Measurements from ENCODE around the gene ZNF407. TPM values are rescaled to one million over a fixed set of nuclear protein-coding genes. Genes with fewer than 3 reads are reported as not detected.

Gene ZNF407
- total RNA-seq, 1 donor from 2014 or later = 9.0 TPM

- Histone ChIP-seq H2AFZ (replicated peaks) (no peak overlapping the region), H3K79me2 (ENCODE audit: low read depth) (no peaks in the 10 kb centered on the region), H3K9me3 (ENCODE audit: low read depth) (peaks cover 2% of the 10 kb centered on the region), H3K4me2 (no peak overlapping the region), H3K4me3 (no peak overlapping the region), H3K36me3 (no peaks in the 10 kb centered on the region), H4K20me1 (ENCODE audit: low read depth) (no peaks in the 10 kb centered on the region), H3F3A (ENCODE audit: low read depth) (no peaks in the 10 kb centered on the region), H3K27ac (no peak overlapping the region), H3K4me1 (no peaks in the 10 kb centered on the region), H3K27me3 (no peaks in the 10 kb centered on the region), H3K9ac (no peak overlapping the region)
- Mint-ChIP-seq H3K27ac (no peak overlapping the region), H3K4me1 (no peaks in the 10 kb centered on the region), H3K36me3 (peaks cover 5% of the 10 kb centered on the region), H3K9me3 (peaks cover 5% of the 10 kb centered on the region), H3K27me3 (ENCODE audit: insufficient read depth, low read depth) (no peaks in the 10 kb centered on the region), H3K4me3 (no peak overlapping the region)
- TF ChIP-seq EZH2phosphoT487 (IDR thresholded peaks at IDR 0.05) = no peak
- no peak for TF ChIP-seq EZH2 (IDR thresholded peaks at IDR 0.05)
- no peak for TF ChIP-seq CTCF (IDR thresholded peaks at IDR 0.05)
- no peak for DNase-seq (ENCODE audit: low spot score)
Observed at GRCh38 chr18:74682991-74683297, 85.3 kb downstream of the ZNF407 start.

GRCh38 chr18:74683573-74683972 is 85.9 kb downstream of the ZNF407 start:
- no peaks in the 10 kb centered on the region for H3K9me3 Mint-ChIP-seq
- no peak overlapping the region for H2AFZ ChIP-seq (replicated peaks)
- H3K36me3 ChIP-seq = no peaks in the 10 kb centered on the region

GRCh38 chr18:74689251-74689650 is 91.6 kb downstream of the ZNF407 start:
- no peak overlapping the region for H3K4me3 Mint-ChIP-seq
- Histone ChIP-seq H3K79me2 (ENCODE audit: low read depth) (no peaks in the 10 kb centered on the region), H3K4me3 (no peak overlapping the region), H3K4me2 (no peak overlapping the region), H3K4me1 (no peaks in the 10 kb centered on the region), H2AFZ (replicated peaks) (no peak overlapping the region), H3F3A (ENCODE audit: low read depth) (no peaks in the 10 kb centered on the region), H3K27me3 (no peaks in the 10 kb centered on the region), H3K9me3 (ENCODE audit: low read depth) (no peaks in the 10 kb centered on the region), H3K27ac (no peak overlapping the region), H3K9ac (no peak overlapping the region), H3K36me3 (no peaks in the 10 kb centered on the region), H4K20me1 (ENCODE audit: low read depth) (no peaks in the 10 kb centered on the region)
- peaks cover 3% of the 10 kb centered on the region for H3K4me1 Mint-ChIP-seq
- no peaks in the 10 kb centered on the region for H3K36me3 Mint-ChIP-seq
- no peak for TF ChIP-seq EZH2 (IDR thresholded peaks at IDR 0.05)
- no peak for TF ChIP-seq CTCF (IDR thresholded peaks at IDR 0.05)
- no peak for TF ChIP-seq EZH2phosphoT487 (IDR thresholded peaks at IDR 0.05)
- no peaks in the 10 kb centered on the region for H3K9me3 Mint-ChIP-seq
- no peak overlapping the region for H3K27ac Mint-ChIP-seq
- H3K27me3 Mint-ChIP-seq (ENCODE audit: insufficient read depth, low read depth) = no peaks in the 10 kb centered on the region
- DNase-seq (ENCODE audit: low spot score) = no peak

More at GRCh38 chr18:74683573-74683972, 85.9 kb downstream of the ZNF407 start:
- Mint-ChIP-seq H3K4me3 (no peak overlapping the region), H3K27me3 (ENCODE audit: insufficient read depth, low read depth) (no peaks in the 10 kb centered on the region), H3K27ac (no peak overlapping the region), H3K4me1 (no peaks in the 10 kb centered on the region), H3K36me3 (no peaks in the 10 kb centered on the region)
- H3K4me1 ChIP-seq = no peaks in the 10 kb centered on the region
- H3K9me3 ChIP-seq (ENCODE audit: low read depth) = no peaks in the 10 kb centered on the region
- no peak overlapping the region for H3K9ac ChIP-seq
- TF ChIP-seq EZH2phosphoT487 (IDR thresholded peaks at IDR 0.05) (no peak), CTCF (IDR thresholded peaks at IDR 0.05) (no peak), EZH2 (IDR thresholded peaks at IDR 0.05) (no peak)
- H3K27ac ChIP-seq = no peak overlapping the region
- no peaks in the 10 kb centered on the region for H3F3A ChIP-seq (ENCODE audit: low read depth)
- no peaks in the 10 kb centered on the region for H3K79me2 ChIP-seq (ENCODE audit: low read depth)
- H3K4me3 ChIP-seq = no peak overlapping the region
- H3K27me3 ChIP-seq = no peaks in the 10 kb centered on the region
- H4K20me1 ChIP-seq (ENCODE audit: low read depth) = no peaks in the 10 kb centered on the region
- DNase-seq (ENCODE audit: low spot score) = no peak
- no peak overlapping the region for H3K4me2 ChIP-seq

All from neural progenitor cell (in vitro differentiated cells).